Uterus (tissue), 4 donors: ENCODE measurements around the gene UAP1. TPM values are rescaled to one million over a fixed set of nuclear protein-coding genes. Genes with fewer than 3 reads are reported as not detected.

Experiments used
- DNase-seq, 2 donors: peaks; one replicate each; pipeline ENCODE4 v3.0.0-alpha.2; 2019 to 2020
- H3K27ac ChIP-seq, 2 donors: fragments of 200-600 bp; sonication (generic); 1 replicate in 1 of 2; 2 replicates in 1 of 2; pipeline ENCODE4 v1.5.1; 2016 to 2018
- H3K27me3 ChIP-seq, 2 donors: fragments of 200-600 bp; sonication (generic); one replicate each; pipeline ENCODE4 v1.5.1; 2018 to 2019; ENCODE audit warnings: control low read depth in 1 of 2
- H3K36me3 ChIP-seq, 2 donors: fragments of 200-600 bp; sonication (generic); one replicate each; pipeline ENCODE4 v1.5.1; 2019; ENCODE audit warnings: control low read depth in 1 of 2
- H3K4me1 ChIP-seq, 2 donors: fragments of 200-600 bp; sonication (generic); one replicate each; pipeline ENCODE4 v1.5.1; 2018 to 2019; ENCODE audit warnings: control low read depth in 1 of 2
- H3K4me3 ChIP-seq, 2 donors: fragments of 200-600 bp; sonication (generic); 1 replicate in 1 of 2; 2 replicates in 1 of 2; pipeline ENCODE4 v1.5.1; 2018 to 2019; ENCODE audit warnings: mild to moderate bottlenecking in 1 of 2
- H3K9me3 ChIP-seq, 2 donors: fragments of 200-600 bp; sonication (generic); one replicate each; pipeline ENCODE4 v1.5.1; 2019; ENCODE audit warnings: control low read depth in 1 of 2
- POLR2A ChIP-seq, 2 donors: fragments of 450-650 bp; IDR thresholded peaks; one replicate each; pipeline ENCODE4 v1.6.1; 2016; ENCODE audit warnings: antibody characterized with exemption in 2 of 2, mild to moderate bottlenecking in 1 of 2, moderate library complexity in 1 of 2
- intact Hi-C: fragments of 100-400 bp; cut with DNase I; formaldehyde crosslinking; loops from one replicate; pipeline ENCODE4 v1.15.1; 2023; ENCODE audit warnings: low total_unique reads
- total RNA-seq, 4 donors: library from RNA; depleted of rRNA in 3 of 4; stranded (reverse); fragments of >200 nt in 3 of 4; gene quantifications; one replicate each; pipeline versions ENCODE4 v1.1.0 to v1.2.4, GENCODE V29; 2014 to 2023
- TF ChIP-seq, protein P1 (sequence below), 4 experiments: fragments of 200-600 bp in 2 of 4; fragments of 450-650 bp in 2 of 4; sonication (generic) in 2 of 4; IDR thresholded peaks; one replicate each; pipeline ENCODE4 v1.5.1; 2016 to 2019; ENCODE audit warnings: antibody characterized with exemption in 4 of 4, mild to moderate bottlenecking in 2 of 4, moderate library complexity in 1 of 4
- donor health status: DM: yes; HTN: yes; CAD: no.

Gene UAP1
- total RNA-seq = 10 to 100 TPM; 17.7 to 66.5 (median 55.0) TPM

DNA sequence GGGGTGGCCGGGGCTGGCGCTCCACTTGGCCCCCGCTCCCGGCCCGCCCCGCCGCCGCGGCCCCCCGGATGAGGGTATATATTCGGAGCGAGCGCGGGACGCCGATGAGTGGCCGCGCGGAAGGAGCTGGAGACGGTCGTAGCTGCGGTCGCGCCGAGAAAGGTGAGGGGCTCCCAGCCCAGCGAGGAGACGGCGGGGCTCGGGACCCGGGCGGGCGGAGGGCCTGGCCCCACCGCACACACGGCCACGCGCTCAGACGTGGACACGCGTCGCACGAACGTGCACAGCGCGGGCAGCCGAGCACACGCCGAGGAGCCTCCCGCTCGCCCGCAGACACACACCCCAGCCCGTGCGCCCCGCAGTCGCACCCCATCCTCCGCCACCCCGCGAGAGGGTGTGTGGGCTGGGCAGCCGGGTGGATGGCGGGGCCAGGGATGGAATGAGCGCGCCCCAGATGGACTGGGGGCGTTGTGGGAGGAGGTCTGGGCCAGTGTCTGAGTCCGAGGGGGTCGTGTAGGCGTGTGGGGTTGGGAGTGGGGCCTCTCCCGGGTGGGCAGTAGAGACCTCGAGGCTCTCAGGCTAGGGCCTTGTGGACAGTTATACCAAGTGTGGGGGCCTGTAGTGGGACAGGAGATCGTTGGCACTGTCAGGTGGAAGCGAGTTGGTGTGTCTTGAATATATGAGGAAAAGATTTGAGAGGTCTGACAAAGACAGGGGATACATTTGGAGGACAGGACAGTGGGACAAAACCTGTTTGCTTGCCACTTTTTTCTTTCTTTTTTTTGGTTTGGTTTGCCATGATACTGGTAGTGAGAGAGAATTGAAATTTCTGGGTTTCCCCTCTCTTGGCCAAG is at the start of gene UAP1:
Gene UAP1, plus strand, starts transcription at position 107 of the 854 bp plus-strand sequence. CDS start 4,347 bp downstream, outside the sequence.
- Histone ChIP-seq H3K27ac (peak within 1 kb of the TSS; percentile 96 to 97), H3K36me3 (no peaks in the 10 kb centered on the region), H3K4me1 (peaks cover 0 to 4% of the 10 kb centered on the region in 2 donors), H3K4me3 (peak within 1 kb of the TSS; percentile 62 to 78), H3K9me3 (no peaks in the 10 kb centered on the region), H3K27me3 (no peaks in the 10 kb centered on the region)
- TF ChIP-seq, protein P1, sequence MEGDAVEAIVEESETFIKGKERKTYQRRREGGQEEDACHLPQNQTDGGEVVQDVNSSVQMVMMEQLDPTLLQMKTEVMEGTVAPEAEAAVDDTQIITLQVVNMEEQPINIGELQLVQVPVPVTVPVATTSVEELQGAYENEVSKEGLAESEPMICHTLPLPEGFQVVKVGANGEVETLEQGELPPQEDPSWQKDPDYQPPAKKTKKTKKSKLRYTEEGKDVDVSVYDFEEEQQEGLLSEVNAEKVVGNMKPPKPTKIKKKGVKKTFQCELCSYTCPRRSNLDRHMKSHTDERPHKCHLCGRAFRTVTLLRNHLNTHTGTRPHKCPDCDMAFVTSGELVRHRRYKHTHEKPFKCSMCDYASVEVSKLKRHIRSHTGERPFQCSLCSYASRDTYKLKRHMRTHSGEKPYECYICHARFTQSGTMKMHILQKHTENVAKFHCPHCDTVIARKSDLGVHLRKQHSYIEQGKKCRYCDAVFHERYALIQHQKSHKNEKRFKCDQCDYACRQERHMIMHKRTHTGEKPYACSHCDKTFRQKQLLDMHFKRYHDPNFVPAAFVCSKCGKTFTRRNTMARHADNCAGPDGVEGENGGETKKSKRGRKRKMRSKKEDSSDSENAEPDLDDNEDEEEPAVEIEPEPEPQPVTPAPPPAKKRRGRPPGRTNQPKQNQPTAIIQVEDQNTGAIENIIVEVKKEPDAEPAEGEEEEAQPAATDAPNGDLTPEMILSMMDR (IDR thresholded peaks at IDR 0.05) = peak in 1 of 4 experiments; percentile 12
- TF ChIP-seq POLR2A (IDR thresholded peaks at IDR 0.05) = peak in 1 of 2 donors; percentile 6
- intact Hi-C loops = no loop called here
- peak in 1 of 2 donors; percentile 38 for DNase-seq

DNA sequence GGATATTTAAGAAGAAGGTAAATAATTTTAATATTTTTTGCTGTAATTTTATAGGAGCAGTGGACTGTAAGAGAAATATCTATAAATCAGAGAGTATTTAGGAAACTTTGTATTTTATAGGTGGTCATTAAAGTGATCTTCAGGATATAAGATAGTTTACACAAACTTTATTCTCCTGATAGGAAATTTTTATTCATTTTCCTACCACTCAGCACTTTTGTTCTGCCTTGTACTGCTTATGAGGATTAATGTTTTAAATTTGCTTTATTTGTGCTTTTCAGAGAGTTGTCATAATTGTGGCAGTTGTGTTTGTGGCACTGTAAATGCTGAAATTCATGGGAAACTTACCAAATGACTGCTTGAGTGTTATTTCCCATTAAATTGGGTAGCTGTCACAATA is 34.2 kb upstream of the UAP1 start:
- H3K36me3 ChIP-seq = no peaks in the 10 kb centered on the region
- intact Hi-C loops = no loop called here
- H3K27ac ChIP-seq = no peak overlapping the region
- H3K9me3 ChIP-seq = no peaks in the 10 kb centered on the region
- H3K4me1 ChIP-seq = no peaks in the 10 kb centered on the region
- TF ChIP-seq POLR2A (IDR thresholded peaks at IDR 0.05) = no peak
- TF ChIP-seq, protein P1 (IDR thresholded peaks at IDR 0.05) = no peak
- DNase-seq = no peak
- H3K4me3 ChIP-seq = no peak overlapping the region
- H3K27me3 ChIP-seq = no peaks in the 10 kb centered on the region

DNA sequence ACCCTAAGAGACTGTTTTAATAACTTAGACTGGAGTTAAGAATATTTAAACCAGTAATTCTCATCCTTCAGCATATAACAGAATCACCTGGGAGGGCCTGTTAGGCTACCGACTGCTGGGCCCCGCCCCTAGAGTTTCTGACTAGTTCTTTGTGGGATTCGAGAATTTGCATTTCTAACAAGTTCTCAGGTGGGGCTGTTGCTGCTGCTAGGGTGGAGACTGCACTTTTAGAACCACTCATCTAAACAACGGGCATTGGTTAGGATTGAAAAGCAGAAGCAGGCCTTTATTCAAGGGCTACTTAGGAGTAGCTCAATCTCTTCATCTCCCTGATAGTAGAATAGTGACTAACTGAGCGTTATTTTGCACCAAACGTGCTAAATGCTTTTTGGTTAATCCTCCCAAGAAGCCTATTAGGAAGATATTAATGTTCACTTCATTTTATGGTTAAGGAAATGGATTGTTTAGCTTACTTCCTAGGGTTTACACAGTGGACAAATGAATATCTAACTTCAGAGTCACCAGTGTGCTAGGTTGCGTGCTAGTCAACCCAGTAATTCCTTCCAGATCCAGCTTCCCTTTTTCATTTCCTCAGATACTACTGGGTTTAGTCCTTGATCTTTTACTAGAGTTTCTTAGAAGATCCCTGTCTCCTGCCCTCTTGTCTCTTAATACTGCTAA is 31.1 kb upstream of the UAP1 start:
- Histone ChIP-seq H3K27me3 (no peaks in the 10 kb centered on the region), H3K36me3 (no peaks in the 10 kb centered on the region), H3K4me1 (no peaks in the 10 kb centered on the region), H3K9me3 (no peaks in the 10 kb centered on the region), H3K4me3 (no peak overlapping the region), H3K27ac (no peak overlapping the region)
- no peak for TF ChIP-seq POLR2A (IDR thresholded peaks at IDR 0.05)
- TF ChIP-seq, protein P1 (IDR thresholded peaks at IDR 0.05) = no peak
- no peak for DNase-seq
- intact Hi-C loops = no loop called here

DNA sequence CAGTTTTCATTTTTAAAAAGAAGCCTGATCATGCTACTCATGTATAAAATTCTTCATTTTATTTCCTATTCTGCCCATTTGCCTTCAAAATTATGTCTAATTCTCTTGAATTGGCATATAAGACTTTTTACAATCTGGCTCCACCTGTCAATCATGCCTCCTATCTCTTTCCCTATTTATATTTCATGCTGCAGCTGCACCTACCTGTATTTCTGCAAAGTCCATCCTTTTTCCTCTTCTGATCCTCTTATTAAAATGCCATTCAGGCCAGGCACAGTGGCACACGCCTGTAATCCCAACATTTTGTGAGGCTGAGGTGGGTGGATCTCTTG is 30.6 kb upstream of the UAP1 start:
- Histone ChIP-seq H3K27me3 (no peaks in the 10 kb centered on the region), H3K36me3 (no peaks in the 10 kb centered on the region), H3K9me3 (no peaks in the 10 kb centered on the region), H3K4me1 (no peaks in the 10 kb centered on the region), H3K27ac (no peak overlapping the region), H3K4me3 (no peak overlapping the region)
- no peak for DNase-seq
- intact Hi-C loops = no loop called here
- TF ChIP-seq POLR2A (IDR thresholded peaks at IDR 0.05) = no peak
- TF ChIP-seq, protein P1 (IDR thresholded peaks at IDR 0.05) = no peak

DNA sequence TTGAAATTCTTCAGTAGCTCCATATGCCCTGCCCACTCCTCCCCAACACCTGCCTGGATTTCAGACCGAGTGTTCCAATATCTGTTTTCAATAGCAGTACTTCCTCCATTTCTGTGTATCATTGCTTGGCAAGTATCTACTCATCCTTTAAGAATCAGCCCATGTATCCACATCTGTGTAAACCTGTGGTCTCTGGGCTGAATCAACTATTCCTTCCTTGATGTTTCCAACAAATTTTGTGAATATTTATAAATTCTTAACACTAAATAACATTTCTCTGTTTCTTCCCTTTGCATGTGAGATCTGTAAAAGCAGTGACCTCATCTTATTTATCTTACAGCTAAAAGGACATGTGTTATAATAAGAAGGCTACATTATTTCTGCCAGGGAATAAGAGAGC is 26.0 kb upstream of the UAP1 start:
- no peak overlapping the region for H3K4me3 ChIP-seq
- no peaks in the 10 kb centered on the region for H3K27me3 ChIP-seq
- intact Hi-C loops = no loop called here
- H3K4me1 ChIP-seq = no peaks in the 10 kb centered on the region
- no peaks in the 10 kb centered on the region for H3K9me3 ChIP-seq
- no peak overlapping the region for H3K27ac ChIP-seq
- no peak for DNase-seq
- H3K36me3 ChIP-seq = no peaks in the 10 kb centered on the region
- no peak for TF ChIP-seq POLR2A (IDR thresholded peaks at IDR 0.05)
- TF ChIP-seq, protein P1 (IDR thresholded peaks at IDR 0.05) = no peak
